GM20000 (cell line): ENCODE data around the gene AMPH.

Experiments
- DNase-seq: peaks from one replicate; pipeline ENCODE4 v3.0.0; 2012; ENCODE audit warnings: low spot score
- CTCF ChIP-seq: IDR thresholded peaks from 2 replicates; pipeline ENCODE4 v1.5.1; 2012; ENCODE audit warnings: mild to moderate bottlenecking, control low read depth; ENCODE audit errors: extremely low read depth, missing control alignments

AMPH gene

GRCh38 chr7:38671911-38672905 is 41.0 kb upstream of the AMPH start:
- no peak for DNase-seq
- no peak for TF ChIP-seq CTCF

GRCh38 chr7:38669965-38670520 is 38.9 kb upstream of the AMPH start:
- TF ChIP-seq CTCF, result no peak
- DNase-seq, result no peak

GRCh38 chr7:38664972-38665371 is 33.8 kb upstream of the AMPH start:
- DNase-seq, result no peak
- TF ChIP-seq CTCF, result no peak

- DNase-seq, result peak; percentile 56
- peak; percentile 78 for TF ChIP-seq CTCF
Observed at GRCh38 chr7:38660427-38661099, 29.4 kb upstream of the AMPH start.

- no peak for DNase-seq
- no peak for TF ChIP-seq CTCF
Observed at GRCh38 chr7:38659931-38660330, 28.8 kb upstream of the AMPH start.

- TF ChIP-seq CTCF, result no peak
- DNase-seq, result no peak
Observed at GRCh38 chr7:38658921-38659320, 27.7 kb upstream of the AMPH start.

- no peak for TF ChIP-seq CTCF
- DNase-seq, result no peak
Observed at GRCh38 chr7:38656968-38657367, 25.8 kb upstream of the AMPH start.
